GM12878 (cell line): ENCODE results near the gene TDP1. TPM values are rescaled to one million over a fixed set of nuclear protein-coding genes. Genes with fewer than 3 reads are reported as not detected.

ENCODE experiments used
- ATAC-seq: fragments of 200-7000 bp; cut with Tn5 transposase; 3 replicates; pipeline ENCODE4 v1.9.1; 2020; ENCODE audit warnings: mild to moderate bottlenecking, moderate library complexity
- BruUV-seq: library from RNA; stranded (reverse); fragments of 400-500 nt; replicated peaks from 2 replicates; lab custom pipeline; 2021; lab: Mats Ljungman, UMichigan
- CTCF ChIA-PET: fragments of 300-600 bp; sonication (Branson Sonifier 250); formaldehyde crosslinking; extraction: SDS; loops from one replicate; lab custom pipeline; 2021; ENCODE audit warnings: inconsistent platforms; lab: Yijun Ruan, JAX
- POLR2A ChIA-PET: fragments of 350-600 bp; formaldehyde crosslinking; extraction: SDS; loops from one replicate; lab custom pipeline; 2021; ENCODE audit warnings: inconsistent platforms; lab: Charles Lee
- RAD21 ChIA-PET: fragments of 300-600 bp; sonication (Branson Sonifier 250); formaldehyde crosslinking; loops from one replicate; lab custom pipeline; 2023; ENCODE audit warnings: antibody characterized with exemption; ENCODE audit not compliant: unreplicated experiment; lab: Charles Lee
- SMC1A ChIA-PET: fragments of 300-600 bp; sonication (Branson Sonifier 250); formaldehyde crosslinking; loops from one replicate; lab custom pipeline; 2023; ENCODE audit not compliant: unreplicated experiment, uncharacterized antibody; lab: Charles Lee
- DNase-seq: peaks from one replicate; pipeline ENCODE4 v3.0.0-alpha.2; 2011; ENCODE audit warnings: low read depth, low spot score
- FAIRE-seq: peaks from 3 replicates; lab custom pipeline; 2011; peaks lifted over from hg19 to GRCh38; lab: Jason Lieb, UNC
- H2AFZ ChIP-seq: 2 replicates; pipeline ENCODE4 v1.6.0; 2011; ENCODE audit warnings: low read depth, low read length, control low read depth; ENCODE audit not compliant: control insufficient read depth
- H3K27ac ChIP-seq: 2 replicates; pipeline ENCODE4 v1.5.1; 2011; ENCODE audit warnings: control low read depth; ENCODE audit not compliant: control insufficient read depth, insufficient read depth
- H3K27me3 ChIP-seq, 2 experiments: replicated peaks in 1 of 2; 2 replicates each; pipeline versions ENCODE4 v1.6.0 to v1.6.1; 2011; ENCODE audit warnings: low read length in 1 of 2; ENCODE audit not compliant: control insufficient read depth in 2 of 2, insufficient read depth in 2 of 2
- H3K36me3 ChIP-seq, 2 experiments: 2 replicates each; pipeline ENCODE4 v1.5.1; 2011; ENCODE audit warnings: low read length in 1 of 2; ENCODE audit not compliant: control insufficient read depth in 2 of 2, insufficient read depth in 2 of 2
- H3K4me1 ChIP-seq: 2 replicates; pipeline ENCODE4 v1.6.1; 2011; ENCODE audit warnings: mild to moderate bottlenecking, low read length, moderate library complexity, mixed read lengths; ENCODE audit not compliant: control insufficient read depth, insufficient read depth
- H3K4me2 ChIP-seq: 2 replicates; pipeline ENCODE4 v1.6.0; 2011; ENCODE audit warnings: control low read depth; ENCODE audit not compliant: control insufficient read depth, insufficient read depth
- H3K4me3 ChIP-seq: fragments of 200-600 bp; sonication (generic); 2 replicates; pipeline ENCODE4 v1.5.1; 2016
- H3K79me2 ChIP-seq: 2 replicates; pipeline ENCODE4 v1.6.0; 2011; ENCODE audit warnings: low read length; ENCODE audit not compliant: control insufficient read depth, insufficient read depth
- H3K9ac ChIP-seq: 2 replicates; pipeline ENCODE4 v1.8.0; 2011; ENCODE audit warnings: low read length, control low read depth, mixed read lengths; ENCODE audit not compliant: control insufficient read depth, insufficient read depth
- H3K9me3 ChIP-seq: replicated peaks from 3 replicates; pipeline ENCODE4 v1.5.1; 2011; ENCODE audit warnings: mild to moderate bottlenecking, low read length; ENCODE audit not compliant: control insufficient read depth, insufficient read depth
- H4K20me1 ChIP-seq: 2 replicates; pipeline ENCODE4 v1.6.0; 2011; ENCODE audit not compliant: control insufficient read depth, insufficient read depth
- CREB1 ChIP-seq: IDR thresholded peaks from 2 replicates; pipeline ENCODE4 v1.6.1; 2012; ENCODE audit warnings: low read depth, mild to moderate bottlenecking, inconsistent platforms
- RBBP5 ChIP-seq: fragments of 200-600 bp; sonication (generic); conservative IDR thresholded peaks from 2 replicates; pipeline ENCODE4 v1.6.1; 2016
- RELA ChIP-seq: fragments of 450-650 bp; IDR thresholded peaks from 2 replicates; pipeline ENCODE4 v1.8.0; 2014; ENCODE audit warnings: borderline replicate concordance; ENCODE audit not compliant: partially characterized antibody
- WRNIP1 ChIP-seq: IDR thresholded peaks from 2 replicates; pipeline ENCODE4 v1.6.1; 2011; ENCODE audit warnings: low read depth, low read length, improper control_type of control experiment, borderline replicate concordance
- WGBS: methylation state at CpG from one replicate; pipeline ENCODE4 v1.1.6; 2016; ENCODE audit warnings: low lambda C conversion rate; ENCODE audit not compliant: insufficient replicate concordance, insufficient coverage; ENCODE audit errors: missing lambda C conversion rate; 5-methylcytosine and 5-hydroxymethylcytosine counted together
- in situ Hi-C: fragments of 300-500 bp; cut with MboI; formaldehyde crosslinking; loops from 9 replicates; pipeline ENCODE4 v1.14.3; 2018; ENCODE audit warnings: mixed read lengths
- intact Hi-C: fragments of 100-400 bp; cut with micrococcal nuclease; formaldehyde crosslinking; loops from one replicate; pipeline ENCODE4 v1.14.2; 2022; ENCODE audit not compliant: unreplicated experiment
- polyA plus RNA-seq, 11 experiments: library from polyadenylated mRNA; depleted of rRNA in 4 of 11; unstranded in 6 of 11; stranded (reverse) in 5 of 11; fragments of >200 nt; fragmentation: Nextera tagmentation in 4 of 11; fragmentation: Illumina TruSeq in 1 of 11; extraction: Ambion mirVana in 4 of 11; extraction: Trizol in 1 of 11; gene quantifications; 1 replicate in 1 of 11; 2 replicates in 10 of 11; pipeline versions ENCODE4 v1.2.1 to v1.2.3, GENCODE V29; 2011 to 2016; ENCODE audit warnings: inconsistent platforms in 2 of 11, missing spikeins in 2 of 11, low read depth in 1 of 11
- total RNA-seq, 4 experiments: library from RNA; depleted of rRNA in 3 of 4; stranded (reverse); fragments of >200 nt in 3 of 4; fragmentation: Illumina TruSeq in 1 of 4; extraction: Trizol in 1 of 4; gene quantifications; 2 replicates each; pipeline versions ENCODE4 v1.2.1 to v1.2.3, GENCODE V29; 2013 to 2021
- TF ChIP-seq, protein P1 (sequence below): fragments of 450-650 bp; IDR thresholded peaks from 2 replicates; pipeline ENCODE4 v1.6.1; 2017; ENCODE audit warnings: antibody characterized with exemption, mild to moderate bottlenecking, moderate library complexity
- TF ChIP-seq, protein P2 (sequence below): IDR thresholded peaks from 2 replicates; pipeline ENCODE4 v1.6.1; 2012; ENCODE audit warnings: low read depth, low read length, improper control_type of control experiment
- TF ChIP-seq, protein P3 (sequence below): fragments of 450-650 bp; IDR thresholded peaks from 2 replicates; pipeline ENCODE4 v1.6.1; 2017; ENCODE audit warnings: mild to moderate bottlenecking

TDP1 gene
- total and polyA plus RNA-seq, 10 of the 15 experiments (the other 5 are each of a cell fraction or from before 2014, with no cell fraction given) = 40.2 to 60.4 (median 54.1) TPM

DNA sequence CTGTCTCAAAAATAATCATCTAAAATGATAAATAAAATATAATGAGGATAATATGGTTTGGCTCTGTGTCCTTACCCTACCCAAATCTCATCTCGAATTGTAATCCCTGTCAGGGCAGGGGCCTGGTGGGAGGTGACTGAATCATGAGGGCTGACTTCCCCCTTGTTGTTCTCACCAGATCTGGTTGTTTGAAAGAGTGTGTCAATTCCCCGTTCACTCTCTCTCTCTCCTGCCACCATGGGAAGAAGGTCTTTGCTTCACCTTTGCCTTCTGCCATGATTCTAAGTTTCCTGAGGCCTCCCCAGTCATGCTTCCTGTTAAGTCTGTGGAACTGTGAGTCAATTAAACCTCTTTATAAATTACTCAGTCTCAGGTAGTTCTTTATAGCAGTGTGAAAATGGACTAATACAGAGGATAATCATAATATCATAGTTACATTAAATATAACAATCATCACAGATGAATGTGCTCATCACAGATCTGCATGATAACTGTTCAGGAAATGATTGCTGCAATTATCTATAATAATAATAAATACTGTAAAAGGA lies 13.8 kb upstream of the TDP1 start:
- TF ChIP-seq RELA (no peak), WRNIP1 (no peak)
- in situ Hi-C loops (loop anchor here (5.0 kb wide), 1 partner anchor 290 kb away; no protein-coding TSS in a partner anchor), intact Hi-C loops (no loop called here)
- Histone ChIP-seq H3K9me3 (no peaks in the 10 kb centered on the region), H3K4me1 (no peaks in the 10 kb centered on the region), H3K36me3 (no peaks in the 10 kb centered on the region; a peak in 1 of 4 replicates), H4K20me1 (no peaks in the 10 kb centered on the region), H3K79me2 (no peaks in the 10 kb centered on the region), H3K27me3 (no peaks in the 10 kb centered on the region), H3K4me2 (no peak overlapping the region), H3K9ac (no peak overlapping the region), H2AFZ (no peak overlapping the region), H3K4me3 (no peak overlapping the region), H3K27ac (no peak overlapping the region)
- BruUV-seq = no TSS peak
- ChIA-PET POLR2A (no interaction called here), RAD21 (no interaction called here), SMC1A (interaction anchor here (0.9 to 1.1 kb wide), 2 partner anchors 18 to 294 kb away, joined by 3 to 4 read pairs; no protein-coding TSS in a partner anchor), CTCF (interaction anchor here (0.9 to 6.6 kb wide), 7 partner anchors 8 to 293 kb away, joined by 3 to 62 read pairs (median 4); no protein-coding TSS in a partner anchor)
- WGBS = 98% methylated on average over 2 of the region's 2 CpGs
- DNase-seq (no peak), ATAC-seq (no peak), FAIRE-seq (no peak)

DNA sequence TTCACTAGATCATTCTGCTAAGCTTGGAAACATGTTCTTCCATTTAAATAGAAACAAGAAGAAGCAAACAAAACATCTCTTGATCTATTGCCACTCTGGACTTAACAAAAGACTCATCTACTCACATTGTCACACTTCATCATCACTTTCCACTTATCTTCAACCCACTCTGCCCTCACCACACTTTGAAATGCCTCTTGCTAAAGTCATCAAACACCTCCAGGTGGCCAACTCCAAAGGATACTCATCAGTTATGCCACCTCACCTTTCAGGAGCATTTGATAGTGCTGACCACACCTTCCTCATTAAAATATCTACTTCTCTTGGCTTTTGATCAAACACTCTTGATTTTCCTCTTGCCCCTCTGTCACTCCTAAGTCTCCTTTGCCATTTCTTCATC lies 8.4 kb upstream of the TDP1 start:
- in situ Hi-C loops (no loop called here), intact Hi-C loops (no loop called here)
- ChIA-PET SMC1A (no interaction called here), POLR2A (interaction anchor here (1.6 kb wide), 1 partner anchor 10 kb away, joined by 4 read pairs; no protein-coding TSS in a partner anchor), CTCF (interaction anchor here (0.8 to 1.5 kb wide), 2 partner anchors 8 to 749 kb away, joined by 3 to 4 read pairs; no protein-coding TSS in a partner anchor), RAD21 (no interaction called here)
- Histone ChIP-seq H3K4me3 (no peak overlapping the region), H3K4me1 (no peaks in the 10 kb centered on the region), H3K36me3 (0 out of 4 replicates have a peak, but pooled peaks cover 0 to 3% of the 10 kb centered on the region in 2 experiments), H3K9me3 (no peaks in the 10 kb centered on the region), H3K27ac (no peak overlapping the region), H2AFZ (no peak overlapping the region), H3K27me3 (no peaks in the 10 kb centered on the region), H3K4me2 (no peak overlapping the region), H3K79me2 (no peaks in the 10 kb centered on the region), H4K20me1 (no peaks in the 10 kb centered on the region), H3K9ac (no peak overlapping the region)
- no peak for DNase-seq
- FAIRE-seq = no peak
- no peak for ATAC-seq
- BruUV-seq = no TSS peak
- TF ChIP-seq, protein P1, sequence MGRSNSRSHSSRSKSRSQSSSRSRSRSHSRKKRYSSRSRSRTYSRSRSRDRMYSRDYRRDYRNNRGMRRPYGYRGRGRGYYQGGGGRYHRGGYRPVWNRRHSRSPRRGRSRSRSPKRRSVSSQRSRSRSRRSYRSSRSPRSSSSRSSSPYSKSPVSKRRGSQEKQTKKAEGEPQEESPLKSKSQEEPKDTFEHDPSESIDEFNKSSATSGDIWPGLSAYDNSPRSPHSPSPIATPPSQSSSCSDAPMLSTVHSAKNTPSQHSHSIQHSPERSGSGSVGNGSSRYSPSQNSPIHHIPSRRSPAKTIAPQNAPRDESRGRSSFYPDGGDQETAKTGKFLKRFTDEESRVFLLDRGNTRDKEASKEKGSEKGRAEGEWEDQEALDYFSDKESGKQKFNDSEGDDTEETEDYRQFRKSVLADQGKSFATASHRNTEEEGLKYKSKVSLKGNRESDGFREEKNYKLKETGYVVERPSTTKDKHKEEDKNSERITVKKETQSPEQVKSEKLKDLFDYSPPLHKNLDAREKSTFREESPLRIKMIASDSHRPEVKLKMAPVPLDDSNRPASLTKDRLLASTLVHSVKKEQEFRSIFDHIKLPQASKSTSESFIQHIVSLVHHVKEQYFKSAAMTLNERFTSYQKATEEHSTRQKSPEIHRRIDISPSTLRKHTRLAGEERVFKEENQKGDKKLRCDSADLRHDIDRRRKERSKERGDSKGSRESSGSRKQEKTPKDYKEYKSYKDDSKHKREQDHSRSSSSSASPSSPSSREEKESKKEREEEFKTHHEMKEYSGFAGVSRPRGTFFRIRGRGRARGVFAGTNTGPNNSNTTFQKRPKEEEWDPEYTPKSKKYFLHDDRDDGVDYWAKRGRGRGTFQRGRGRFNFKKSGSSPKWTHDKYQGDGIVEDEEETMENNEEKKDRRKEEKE = no peak
- TF ChIP-seq RBBP5 (no peak), CREB1 (no peak)
- TF ChIP-seq, protein P2, sequence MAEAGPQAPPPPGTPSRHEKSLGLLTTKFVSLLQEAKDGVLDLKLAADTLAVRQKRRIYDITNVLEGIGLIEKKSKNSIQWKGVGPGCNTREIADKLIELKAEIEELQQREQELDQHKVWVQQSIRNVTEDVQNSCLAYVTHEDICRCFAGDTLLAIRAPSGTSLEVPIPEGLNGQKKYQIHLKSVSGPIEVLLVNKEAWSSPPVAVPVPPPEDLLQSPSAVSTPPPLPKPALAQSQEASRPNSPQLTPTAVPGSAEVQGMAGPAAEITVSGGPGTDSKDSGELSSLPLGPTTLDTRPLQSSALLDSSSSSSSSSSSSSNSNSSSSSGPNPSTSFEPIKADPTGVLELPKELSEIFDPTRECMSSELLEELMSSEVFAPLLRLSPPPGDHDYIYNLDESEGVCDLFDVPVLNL = no peak
- TF ChIP-seq, protein P3, sequence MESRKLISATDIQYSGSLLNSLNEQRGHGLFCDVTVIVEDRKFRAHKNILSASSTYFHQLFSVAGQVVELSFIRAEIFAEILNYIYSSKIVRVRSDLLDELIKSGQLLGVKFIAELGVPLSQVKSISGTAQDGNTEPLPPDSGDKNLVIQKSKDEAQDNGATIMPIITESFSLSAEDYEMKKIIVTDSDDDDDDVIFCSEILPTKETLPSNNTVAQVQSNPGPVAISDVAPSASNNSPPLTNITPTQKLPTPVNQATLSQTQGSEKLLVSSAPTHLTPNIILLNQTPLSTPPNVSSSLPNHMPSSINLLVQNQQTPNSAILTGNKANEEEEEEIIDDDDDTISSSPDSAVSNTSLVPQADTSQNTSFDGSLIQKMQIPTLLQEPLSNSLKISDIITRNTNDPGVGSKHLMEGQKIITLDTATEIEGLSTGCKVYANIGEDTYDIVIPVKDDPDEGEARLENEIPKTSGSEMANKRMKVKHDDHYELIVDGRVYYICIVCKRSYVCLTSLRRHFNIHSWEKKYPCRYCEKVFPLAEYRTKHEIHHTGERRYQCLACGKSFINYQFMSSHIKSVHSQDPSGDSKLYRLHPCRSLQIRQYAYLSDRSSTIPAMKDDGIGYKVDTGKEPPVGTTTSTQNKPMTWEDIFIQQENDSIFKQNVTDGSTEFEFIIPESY = no peak
